GM23338 (cell line): ENCODE results near the gene MAP1LC3B2. TPM values are rescaled to one million over a fixed set of nuclear protein-coding genes. Genes with fewer than 3 reads are reported as not detected.
A peak's percentile ranks its signal among the peaks of the same experiment; 100 is the strongest.

Experiments used
- ATAC-seq: fragments of 200-7000 bp; cut with Tn5 transposase; 3 replicates; pipeline ENCODE4 v1.9.1; 2020
- DNase-seq: peaks from one replicate; pipeline ENCODE4 v3.0.0-alpha.2; 2015; ENCODE audit warnings: low spot score
- H2AFZ ChIP-seq: fragments of 200-600 bp; sonication (generic); 2 replicates; pipeline ENCODE4 v1.8.0; 2016; ENCODE audit warnings: antibody characterized with exemption, mild to moderate bottlenecking, moderate library complexity
- H3F3A ChIP-seq: fragments of 200-600 bp; sonication (generic); replicated peaks from 2 replicates; pipeline ENCODE4 v1.8.0; 2017; ENCODE audit warnings: antibody characterized with exemption, mixed run types, low read depth
- H3K27ac ChIP-seq: fragments of 200-600 bp; sonication (generic); 2 replicates; pipeline ENCODE4 v1.6.1; 2016; ENCODE audit warnings: low read depth
- H3K27me3 ChIP-seq: fragments of 200-600 bp; sonication (generic); 2 replicates; pipeline ENCODE4 v1.8.0; 2016; ENCODE audit warnings: mild to moderate bottlenecking, mixed run types, moderate library complexity; ENCODE audit not compliant: insufficient read depth
- H3K36me3 ChIP-seq: fragments of 200-600 bp; sonication (generic); 2 replicates; pipeline ENCODE4 v1.8.0; 2016; ENCODE audit warnings: mild to moderate bottlenecking; ENCODE audit not compliant: insufficient read depth
- H3K4me1 ChIP-seq: fragments of 200-600 bp; sonication (generic); 2 replicates; pipeline ENCODE4 v1.8.0; 2016; ENCODE audit warnings: mild to moderate bottlenecking, moderate library complexity; ENCODE audit not compliant: insufficient read depth
- H3K4me2 ChIP-seq: fragments of 200-600 bp; sonication (generic); 2 replicates; pipeline ENCODE4 v1.7.1; 2017; ENCODE audit warnings: mixed run types
- H3K4me3 ChIP-seq: fragments of 200-600 bp; sonication (generic); 2 replicates; pipeline ENCODE4 v1.6.1; 2016; ENCODE audit warnings: mixed run types
- H3K79me2 ChIP-seq: fragments of 200-600 bp; sonication (generic); replicated peaks from 2 replicates; pipeline ENCODE4 v1.8.0; 2017; ENCODE audit warnings: mild to moderate bottlenecking; ENCODE audit not compliant: insufficient read depth
- H3K9me2 ChIP-seq: fragments of 200-600 bp; sonication (generic); 2 replicates; pipeline ENCODE4 v1.8.0; 2017; ENCODE audit not compliant: insufficient read depth
- H4K20me1 ChIP-seq: fragments of 200-600 bp; sonication (generic); replicated peaks from 2 replicates; pipeline ENCODE4 v1.8.0; 2017; ENCODE audit warnings: mild to moderate bottlenecking; ENCODE audit not compliant: insufficient read depth
- H3K27ac Mint-ChIP-seq: 2 replicates; pipeline ENCODE4 v1.8.0; 2020; ENCODE audit warnings: inconsistent platforms, mild to moderate bottlenecking, moderate library complexity, mixed read lengths
- H3K27me3 Mint-ChIP-seq: 3 replicates; pipeline ENCODE4 v1.8.0; 2022; ENCODE audit warnings: low read depth, mild to moderate bottlenecking, moderate library complexity, mixed read lengths, inconsistent platforms; ENCODE audit not compliant: insufficient read depth, poor library complexity
- H3K36me3 Mint-ChIP-seq: 3 replicates; pipeline ENCODE4 v1.8.0; 2021; ENCODE audit warnings: low read depth, mild to moderate bottlenecking, inconsistent platforms, moderate library complexity, mixed read lengths
- H3K4me1 Mint-ChIP-seq: 3 replicates; pipeline ENCODE4 v1.8.0; 2020; ENCODE audit warnings: mild to moderate bottlenecking, inconsistent platforms, mixed read lengths
- H3K4me3 Mint-ChIP-seq: 3 replicates; pipeline ENCODE4 v1.8.0; 2021; ENCODE audit warnings: moderate library complexity, mild to moderate bottlenecking, inconsistent platforms, mixed read lengths
- H3K9me3 Mint-ChIP-seq: 3 replicates; pipeline ENCODE4 v1.8.0; 2020; ENCODE audit warnings: moderate library complexity, mild to moderate bottlenecking, inconsistent platforms, mixed read lengths
- EZH2 ChIP-seq: fragments of 200-600 bp; sonication (generic); IDR thresholded peaks from one replicate; pipeline ENCODE4 v1.8.0; 2017; ENCODE audit warnings: antibody characterized with exemption, mild to moderate bottlenecking, low read depth; ENCODE audit not compliant: unreplicated experiment
- EZH2phosphoT487 ChIP-seq: fragments of 200-600 bp; sonication (generic); IDR thresholded peaks from one replicate; pipeline ENCODE4 v1.8.1; 2018; ENCODE audit warnings: antibody characterized with exemption; ENCODE audit not compliant: unreplicated experiment
- polyA plus RNA-seq: library from polyadenylated mRNA; unstranded; fragments of >200 nt; fragmentation: Nextera tagmentation; extraction: Ambion mirVana; gene quantifications from 2 replicates; pipeline ENCODE4 v1.2.1, GENCODE V29; 2016
- total RNA-seq: library from RNA; depleted of rRNA; stranded (reverse); fragments of >200 nt; shearing (Covaris generic); gene quantifications from 2 replicates; pipeline ENCODE4 v1.2.3, GENCODE V29; 2014
- TF ChIP-seq, protein P1 (sequence below): IDR thresholded peaks from one replicate; pipeline ENCODE4 v1.6.1; 2018; ENCODE audit warnings: antibody characterized with exemption; ENCODE audit not compliant: unreplicated experiment
- TF ChIP-seq, protein P2 (sequence below): fragments of 250-450 bp; sonication (Bioruptor Pico); IDR thresholded peaks from 2 replicates; pipeline ENCODE4 v1.5.0; 2020; ENCODE audit warnings: mild to moderate bottlenecking, moderate library complexity

MAP1LC3B2 gene
- total and polyA plus RNA-seq, 2 experiments from 2014 or later: 1.3 to 6.7 TPM

DNA sequence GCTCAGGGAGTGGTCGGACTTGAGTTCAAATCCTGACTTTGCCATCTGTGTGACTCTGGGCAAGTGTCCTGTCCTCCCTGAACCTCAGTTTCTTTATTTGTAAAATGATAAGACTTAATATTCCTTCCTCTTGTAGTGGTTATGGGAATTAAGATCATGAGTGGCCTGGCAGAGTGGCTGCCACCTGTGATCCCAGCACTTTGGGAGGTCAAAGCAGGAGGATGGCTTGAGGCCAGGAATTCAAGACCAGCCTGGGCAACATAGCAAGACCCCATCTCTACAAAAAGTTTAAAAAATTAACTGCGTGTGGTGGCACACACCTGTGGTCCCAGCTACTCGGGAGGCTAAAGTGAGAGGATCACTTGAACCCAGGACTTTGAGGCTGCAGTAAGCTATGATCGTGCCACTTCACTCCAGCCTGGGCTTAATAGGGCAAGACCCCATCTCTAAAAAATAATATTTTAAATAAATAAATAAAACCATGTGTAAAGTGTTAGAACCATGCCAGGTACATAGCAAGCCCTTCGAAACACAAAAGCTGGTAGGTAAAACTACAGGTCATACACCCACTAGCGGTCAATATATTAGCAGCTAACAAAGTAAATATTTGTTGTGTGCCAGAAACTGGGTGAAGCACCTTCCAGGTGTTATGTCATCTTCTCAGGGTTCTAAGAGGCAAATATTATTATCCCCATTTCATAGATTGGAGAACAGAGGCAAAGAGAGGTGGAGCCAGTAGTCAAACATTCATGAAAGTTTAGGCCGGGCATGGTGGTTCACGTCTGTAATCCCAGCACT lies 17.4 kb upstream of the MAP1LC3B2 start:
- Histone ChIP-seq H3K36me3 (no peaks in the 10 kb centered on the region), H4K20me1 (no peaks in the 10 kb centered on the region), H3F3A (no peaks in the 10 kb centered on the region), H3K9me2 (no peaks in the 10 kb centered on the region), H3K4me1 (peaks cover 22% of the 10 kb centered on the region), H3K4me2 (no peak overlapping the region), H3K27me3 (no peaks in the 10 kb centered on the region), H3K79me2 (no peaks in the 10 kb centered on the region), H3K4me3 (no peak overlapping the region), H3K27ac (no peak overlapping the region), H2AFZ (no peak overlapping the region)
- peaks cover 47% of the 10 kb centered on the region for H3K4me1 Mint-ChIP-seq
- no peaks in the 10 kb centered on the region; the same call in 2 of the 3 replicates for H3K36me3 Mint-ChIP-seq
- ATAC-seq: no peak
- H3K4me3 Mint-ChIP-seq: no peak overlapping the region
- no peaks in the 10 kb centered on the region for H3K9me3 Mint-ChIP-seq
- no peak for TF ChIP-seq EZH2phosphoT487
- TF ChIP-seq EZH2: no peak
- H3K27me3 Mint-ChIP-seq: peaks cover 10% of the 10 kb centered on the region
- no peak for DNase-seq
- H3K27ac Mint-ChIP-seq: no peak overlapping the region

DNA sequence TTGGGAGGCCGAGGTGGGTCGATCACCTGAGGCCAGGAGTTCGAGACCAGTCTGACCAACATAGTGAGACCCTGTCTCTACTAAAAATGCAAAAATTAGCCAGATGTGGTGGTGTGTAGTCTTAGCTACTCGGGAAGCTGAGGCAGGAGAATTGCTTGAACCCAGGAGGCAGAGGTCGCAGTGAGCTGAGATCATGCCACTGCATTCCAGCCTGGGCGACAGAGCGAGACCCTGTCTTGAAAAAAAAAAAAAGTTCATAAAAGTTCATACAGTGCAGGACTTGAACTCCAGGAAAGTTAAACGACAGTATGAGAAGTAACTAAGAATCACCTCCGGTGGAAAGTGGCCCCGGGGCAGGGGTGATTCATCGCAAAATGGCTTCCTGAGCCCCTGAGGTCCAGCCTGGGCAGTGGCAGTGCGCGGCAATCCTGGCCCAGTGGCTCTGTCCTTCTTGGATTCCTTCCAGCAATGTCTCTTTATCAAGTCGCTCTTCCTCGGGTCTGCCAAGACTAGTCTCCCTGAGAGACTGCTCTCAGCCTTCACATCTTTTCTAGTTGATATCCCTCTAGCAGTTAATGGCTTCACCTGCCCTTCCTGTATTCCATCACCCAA lies 16.7 kb upstream of the MAP1LC3B2 start:
- peaks cover 4% of the 10 kb centered on the region for H3K27me3 Mint-ChIP-seq
- peaks cover 41% of the 10 kb centered on the region for H3K4me1 Mint-ChIP-seq
- H3K9me2 ChIP-seq: no peaks in the 10 kb centered on the region
- H3K79me2 ChIP-seq: no peaks in the 10 kb centered on the region
- no peaks in the 10 kb centered on the region for H3F3A ChIP-seq
- H3K4me3 Mint-ChIP-seq: no peak overlapping the region
- H3K36me3 ChIP-seq: no peaks in the 10 kb centered on the region
- TF ChIP-seq EZH2: no peak
- TF ChIP-seq, protein P1, sequence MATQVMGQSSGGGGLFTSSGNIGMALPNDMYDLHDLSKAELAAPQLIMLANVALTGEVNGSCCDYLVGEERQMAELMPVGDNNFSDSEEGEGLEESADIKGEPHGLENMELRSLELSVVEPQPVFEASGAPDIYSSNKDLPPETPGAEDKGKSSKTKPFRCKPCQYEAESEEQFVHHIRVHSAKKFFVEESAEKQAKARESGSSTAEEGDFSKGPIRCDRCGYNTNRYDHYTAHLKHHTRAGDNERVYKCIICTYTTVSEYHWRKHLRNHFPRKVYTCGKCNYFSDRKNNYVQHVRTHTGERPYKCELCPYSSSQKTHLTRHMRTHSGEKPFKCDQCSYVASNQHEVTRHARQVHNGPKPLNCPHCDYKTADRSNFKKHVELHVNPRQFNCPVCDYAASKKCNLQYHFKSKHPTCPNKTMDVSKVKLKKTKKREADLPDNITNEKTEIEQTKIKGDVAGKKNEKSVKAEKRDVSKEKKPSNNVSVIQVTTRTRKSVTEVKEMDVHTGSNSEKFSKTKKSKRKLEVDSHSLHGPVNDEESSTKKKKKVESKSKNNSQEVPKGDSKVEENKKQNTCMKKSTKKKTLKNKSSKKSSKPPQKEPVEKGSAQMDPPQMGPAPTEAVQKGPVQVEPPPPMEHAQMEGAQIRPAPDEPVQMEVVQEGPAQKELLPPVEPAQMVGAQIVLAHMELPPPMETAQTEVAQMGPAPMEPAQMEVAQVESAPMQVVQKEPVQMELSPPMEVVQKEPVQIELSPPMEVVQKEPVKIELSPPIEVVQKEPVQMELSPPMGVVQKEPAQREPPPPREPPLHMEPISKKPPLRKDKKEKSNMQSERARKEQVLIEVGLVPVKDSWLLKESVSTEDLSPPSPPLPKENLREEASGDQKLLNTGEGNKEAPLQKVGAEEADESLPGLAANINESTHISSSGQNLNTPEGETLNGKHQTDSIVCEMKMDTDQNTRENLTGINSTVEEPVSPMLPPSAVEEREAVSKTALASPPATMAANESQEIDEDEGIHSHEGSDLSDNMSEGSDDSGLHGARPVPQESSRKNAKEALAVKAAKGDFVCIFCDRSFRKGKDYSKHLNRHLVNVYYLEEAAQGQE: no peak
- TF ChIP-seq EZH2phosphoT487: no peak
- H3K27ac ChIP-seq: no peak overlapping the region
- no peaks in the 10 kb centered on the region for H3K9me3 Mint-ChIP-seq
- no peak overlapping the region for H3K4me2 ChIP-seq
- DNase-seq (no peak), ATAC-seq (no peak)
- peak overlapping the region; percentile 15; the same call in 1 of the 2 replicates for H3K27ac Mint-ChIP-seq
- no peaks in the 10 kb centered on the region for H3K27me3 ChIP-seq
- H2AFZ ChIP-seq: no peak overlapping the region
- H3K36me3 Mint-ChIP-seq: no peaks in the 10 kb centered on the region; the same call in 2 of the 3 replicates
- no peaks in the 10 kb centered on the region for H4K20me1 ChIP-seq
- peaks cover 22% of the 10 kb centered on the region for H3K4me1 ChIP-seq
- no peak overlapping the region for H3K4me3 ChIP-seq

DNA sequence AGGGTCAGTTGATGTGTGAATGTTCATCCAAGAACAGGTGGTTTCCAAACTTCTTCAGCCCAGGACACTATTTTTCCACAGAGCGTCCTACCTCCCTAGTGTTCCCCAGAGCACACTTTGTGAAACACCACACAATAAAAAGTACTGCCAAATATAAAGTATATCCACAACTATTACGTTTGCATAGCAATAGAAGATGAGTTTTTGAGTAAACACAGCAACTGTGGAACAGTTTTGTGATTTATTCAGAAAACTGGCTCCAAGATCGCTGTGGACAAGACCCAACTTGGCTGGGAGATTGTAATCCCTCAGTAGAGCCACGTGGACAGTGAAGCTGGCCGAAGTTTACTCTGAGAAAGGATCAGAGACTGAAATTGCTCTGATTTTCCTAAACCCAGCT lies 14.5 kb upstream of the MAP1LC3B2 start:
- no peaks in the 10 kb centered on the region for H3F3A ChIP-seq
- H3K9me2 ChIP-seq: no peaks in the 10 kb centered on the region
- no peaks in the 10 kb centered on the region for H4K20me1 ChIP-seq
- H3K4me1 ChIP-seq: peaks cover 13% of the 10 kb centered on the region
- no peak overlapping the region for H2AFZ ChIP-seq
- H3K36me3 ChIP-seq: no peaks in the 10 kb centered on the region
- H3K27me3 Mint-ChIP-seq: peaks cover 4% of the 10 kb centered on the region
- ATAC-seq (no peak), DNase-seq (no peak)
- H3K4me3 Mint-ChIP-seq: no peak overlapping the region
- H3K27me3 ChIP-seq: no peaks in the 10 kb centered on the region
- peaks cover 23% of the 10 kb centered on the region for H3K4me1 Mint-ChIP-seq
- no peak overlapping the region for H3K27ac ChIP-seq
- no peaks in the 10 kb centered on the region for H3K9me3 Mint-ChIP-seq
- H3K27ac Mint-ChIP-seq: no peak overlapping the region
- H3K4me3 ChIP-seq: no peak overlapping the region
- H3K4me2 ChIP-seq: no peak overlapping the region
- H3K36me3 Mint-ChIP-seq: no peaks in the 10 kb centered on the region
- H3K79me2 ChIP-seq: no peaks in the 10 kb centered on the region
- TF ChIP-seq, protein P2, sequence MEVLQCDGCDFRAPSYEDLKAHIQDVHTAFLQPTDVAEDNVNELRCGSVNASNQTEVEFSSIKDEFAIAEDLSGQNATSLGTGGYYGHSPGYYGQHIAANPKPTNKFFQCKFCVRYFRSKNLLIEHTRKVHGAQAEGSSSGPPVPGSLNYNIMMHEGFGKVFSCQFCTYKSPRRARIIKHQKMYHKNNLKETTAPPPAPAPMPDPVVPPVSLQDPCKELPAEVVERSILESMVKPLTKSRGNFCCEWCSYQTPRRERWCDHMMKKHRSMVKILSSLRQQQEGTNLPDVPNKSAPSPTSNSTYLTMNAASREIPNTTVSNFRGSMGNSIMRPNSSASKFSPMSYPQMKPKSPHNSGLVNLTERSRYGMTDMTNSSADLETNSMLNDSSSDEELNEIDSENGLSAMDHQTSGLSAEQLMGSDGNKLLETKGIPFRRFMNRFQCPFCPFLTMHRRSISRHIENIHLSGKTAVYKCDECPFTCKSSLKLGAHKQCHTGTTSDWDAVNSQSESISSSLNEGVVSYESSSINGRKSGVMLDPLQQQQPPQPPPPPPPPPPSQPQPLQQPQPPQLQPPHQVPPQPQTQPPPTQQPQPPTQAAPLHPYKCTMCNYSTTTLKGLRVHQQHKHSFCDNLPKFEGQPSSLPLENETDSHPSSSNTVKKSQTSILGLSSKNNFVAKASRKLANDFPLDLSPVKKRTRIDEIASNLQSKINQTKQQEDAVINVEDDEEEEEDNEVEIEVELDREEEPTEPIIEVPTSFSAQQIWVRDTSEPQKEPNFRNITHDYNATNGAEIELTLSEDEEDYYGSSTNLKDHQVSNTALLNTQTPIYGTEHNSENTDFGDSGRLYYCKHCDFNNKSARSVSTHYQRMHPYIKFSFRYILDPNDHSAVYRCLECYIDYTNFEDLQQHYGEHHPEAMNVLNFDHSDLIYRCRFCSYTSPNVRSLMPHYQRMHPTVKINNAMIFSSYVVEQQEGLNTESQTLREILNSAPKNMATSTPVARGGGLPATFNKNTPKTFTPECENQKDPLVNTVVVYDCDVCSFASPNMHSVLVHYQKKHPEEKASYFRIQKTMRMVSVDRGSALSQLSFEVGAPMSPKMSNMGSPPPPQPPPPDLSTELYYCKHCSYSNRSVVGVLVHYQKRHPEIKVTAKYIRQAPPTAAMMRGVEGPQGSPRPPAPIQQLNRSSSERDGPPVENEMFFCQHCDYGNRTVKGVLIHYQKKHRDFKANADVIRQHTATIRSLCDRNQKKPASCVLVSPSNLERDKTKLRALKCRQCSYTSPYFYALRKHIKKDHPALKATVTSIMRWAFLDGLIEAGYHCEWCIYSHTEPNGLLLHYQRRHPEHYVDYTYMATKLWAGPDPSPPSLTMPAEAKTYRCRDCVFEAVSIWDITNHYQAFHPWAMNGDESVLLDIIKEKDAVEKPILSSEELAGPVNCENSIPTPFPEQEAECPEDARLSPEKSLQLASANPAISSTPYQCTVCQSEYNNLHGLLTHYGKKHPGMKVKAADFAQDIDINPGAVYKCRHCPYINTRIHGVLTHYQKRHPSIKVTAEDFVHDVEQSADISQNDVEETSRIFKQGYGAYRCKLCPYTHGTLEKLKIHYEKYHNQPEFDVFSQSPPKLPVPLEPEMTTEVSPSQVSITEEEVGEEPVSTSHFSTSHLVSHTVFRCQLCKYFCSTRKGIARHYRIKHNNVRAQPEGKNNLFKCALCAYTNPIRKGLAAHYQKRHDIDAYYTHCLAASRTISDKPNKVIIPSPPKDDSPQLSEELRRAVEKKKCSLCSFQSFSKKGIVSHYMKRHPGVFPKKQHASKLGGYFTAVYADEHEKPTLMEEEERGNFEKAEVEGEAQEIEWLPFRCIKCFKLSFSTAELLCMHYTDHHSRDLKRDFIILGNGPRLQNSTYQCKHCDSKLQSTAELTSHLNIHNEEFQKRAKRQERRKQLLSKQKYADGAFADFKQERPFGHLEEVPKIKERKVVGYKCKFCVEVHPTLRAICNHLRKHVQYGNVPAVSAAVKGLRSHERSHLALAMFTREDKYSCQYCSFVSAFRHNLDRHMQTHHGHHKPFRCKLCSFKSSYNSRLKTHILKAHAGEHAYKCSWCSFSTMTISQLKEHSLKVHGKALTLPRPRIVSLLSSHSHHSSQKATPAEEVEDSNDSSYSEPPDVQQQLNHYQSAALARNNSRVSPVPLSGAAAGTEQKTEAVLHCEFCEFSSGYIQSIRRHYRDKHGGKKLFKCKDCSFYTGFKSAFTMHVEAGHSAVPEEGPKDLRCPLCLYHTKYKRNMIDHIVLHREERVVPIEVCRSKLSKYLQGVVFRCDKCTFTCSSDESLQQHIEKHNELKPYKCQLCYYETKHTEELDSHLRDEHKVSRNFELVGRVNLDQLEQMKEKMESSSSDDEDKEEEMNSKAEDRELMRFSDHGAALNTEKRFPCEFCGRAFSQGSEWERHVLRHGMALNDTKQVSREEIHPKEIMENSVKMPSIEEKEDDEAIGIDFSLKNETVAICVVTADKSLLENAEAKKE (CRISPR knock-in tag): no peak
